Caco-2 (cell line): Measurements from ENCODE around the gene HOMER1. TPM values are rescaled to one million over a fixed set of nuclear protein-coding genes. Genes with fewer than 3 reads are reported as not detected.

Source experiments
- BruUV-seq: library from RNA; stranded (reverse); fragments of 400-500 nt; replicated peaks from 2 replicates; lab custom pipeline; 2021; lab: Mats Ljungman, UMichigan
- CTCF ChIA-PET: fragments of 300-600 bp; sonication (Branson Sonifier 250); formaldehyde crosslinking; loops from one replicate; lab custom pipeline; 2022; ENCODE audit warnings: antibody characterized with exemption; lab: Charles Lee
- POLR2A ChIA-PET: fragments of 300-600 bp; sonication (Branson Sonifier 250); formaldehyde crosslinking; loops from one replicate; lab custom pipeline; 2022; ENCODE audit warnings: antibody characterized with exemption; lab: Charles Lee
- DNase-seq, 2 experiments: peaks; one replicate each; pipeline versions ENCODE4 v3.0.0 to v3.0.0-alpha.2; 2020 to 2022
- H3K27me3 ChIP-seq: replicated peaks from 2 replicates; pipeline ENCODE4 v1.6.0; 2011; ENCODE audit warnings: low read length; ENCODE audit not compliant: control insufficient read depth, insufficient read depth
- H3K36me3 ChIP-seq: 2 replicates; pipeline ENCODE4 v1.5.1; 2011; ENCODE audit warnings: low read length; ENCODE audit not compliant: control insufficient read depth, insufficient read depth
- H3K4me1 ChIP-seq: fragments of 250-450 bp; sonication (Bioruptor Pico); 2 replicates; pipeline ENCODE4 v1.5.1; 2020; ENCODE audit warnings: mild to moderate bottlenecking
- H3K4me3 ChIP-seq: 2 replicates; pipeline ENCODE4 v1.5.1; 2011; ENCODE audit warnings: low read depth, mild to moderate bottlenecking, control low read depth, low read length
- H3K9me3 ChIP-seq: fragments of 250-450 bp; sonication (Bioruptor Pico); 2 replicates; pipeline ENCODE4 v1.5.1; 2020; ENCODE audit warnings: mild to moderate bottlenecking, moderate library complexity
- H3K27ac Mint-ChIP-seq: one replicate; pipeline ENCODE4 v1.8.0; 2022; ENCODE audit warnings: mixed read lengths; ENCODE audit not compliant: unreplicated experiment
- H3K27me3 Mint-ChIP-seq: one replicate; pipeline ENCODE4 v1.8.0; 2022; ENCODE audit warnings: mixed read lengths; ENCODE audit not compliant: insufficient read depth, unreplicated experiment
- H3K36me3 Mint-ChIP-seq: one replicate; pipeline ENCODE4 v1.8.0; 2022; ENCODE audit warnings: mild to moderate bottlenecking, mixed read lengths; ENCODE audit not compliant: insufficient read depth, unreplicated experiment
- H3K4me1 Mint-ChIP-seq: one replicate; pipeline ENCODE4 v1.8.0; 2022; ENCODE audit warnings: low read depth, mixed read lengths; ENCODE audit not compliant: unreplicated experiment
- H3K4me3 Mint-ChIP-seq: one replicate; pipeline ENCODE4 v1.8.0; 2022; ENCODE audit warnings: mild to moderate bottlenecking, moderate library complexity, mixed read lengths; ENCODE audit not compliant: unreplicated experiment
- H3K9me3 Mint-ChIP-seq: one replicate; pipeline ENCODE4 v1.8.0; 2022; ENCODE audit warnings: mixed read lengths; ENCODE audit not compliant: unreplicated experiment
- CTCF ChIP-seq, 2 experiments: fragments of 200-600 bp in 1 of 2; IDR thresholded peaks; 1 replicate in 1 of 2; 2 replicates in 1 of 2; pipeline versions ENCODE4 v1.5.1 to v1.8.0; 2011 to 2022; ENCODE audit warnings: antibody characterized with exemption in 1 of 2, control low read depth in 1 of 2, inconsistent platforms in 1 of 2, low read depth in 1 of 2, low read length in 1 of 2, mild to moderate bottlenecking in 1 of 2, moderate library complexity in 1 of 2; ENCODE audit not compliant: insufficient read depth in 1 of 2, severe bottlenecking in 1 of 2, unreplicated experiment in 1 of 2
- intact Hi-C: fragments of 100-400 bp; cut with micrococcal nuclease; formaldehyde crosslinking; loops from one replicate; pipeline ENCODE4 v1.10.0; 2022; ENCODE audit not compliant: unreplicated experiment
- total RNA-seq: library from RNA; stranded (reverse); gene quantifications from 2 replicates; pipeline ENCODE4 v1.2.3, GENCODE V29; 2022

Gene HOMER1
- total RNA-seq, 1 experiment from 2014 or later: 22.2 TPM

- POLR2A ChIA-PET: no interaction called here
- no peak overlapping the region for H3K4me3 ChIP-seq
- H3K36me3 ChIP-seq: no peaks in the 10 kb centered on the region
- Mint-ChIP-seq H3K9me3 (no peaks in the 10 kb centered on the region), H3K4me1 (peaks cover 11% of the 10 kb centered on the region), H3K27me3 (no peaks in the 10 kb centered on the region), H3K27ac (no peak overlapping the region), H3K4me3 (no peak overlapping the region), H3K36me3 (no peaks in the 10 kb centered on the region)
- no peak for TF ChIP-seq CTCF (IDR thresholded peaks at IDR 0.05; ENCODE audit: insufficient read depth in 1 of 2, low read depth in 1 of 2, low read length in 1 of 2, severe bottlenecking in 1 of 2, unreplicated experiment in 1 of 2)
- no TSS peak for BruUV-seq
- DNase-seq: no peak
- H3K9me3 ChIP-seq: no peaks in the 10 kb centered on the region
- CTCF ChIA-PET: no interaction called here
- intact Hi-C loops: no loop called here
- H3K27me3 ChIP-seq: no peaks in the 10 kb centered on the region
- H3K4me1 ChIP-seq: peaks cover 1% of the 10 kb centered on the region; the same call in 1 of the 2 replicates
These were observed 38.8 kb downstream of the HOMER1 start for GRCh38 chr5:79475152-79475466.

- H3K4me3 Mint-ChIP-seq: no peak overlapping the region
- H3K4me3 ChIP-seq: no peak overlapping the region
- intact Hi-C loops: no loop called here
- H3K36me3 ChIP-seq: no peaks in the 10 kb centered on the region
- peaks cover 6% of the 10 kb centered on the region for H3K4me1 Mint-ChIP-seq
- H3K9me3 ChIP-seq: no peaks in the 10 kb centered on the region
- TF ChIP-seq CTCF (IDR thresholded peaks at IDR 0.05; ENCODE audit: insufficient read depth in 1 of 2, low read depth in 1 of 2, low read length in 1 of 2, severe bottlenecking in 1 of 2, unreplicated experiment in 1 of 2): no peak
- no peaks in the 10 kb centered on the region for H3K36me3 Mint-ChIP-seq
- POLR2A ChIA-PET: no interaction called here
- H3K27me3 Mint-ChIP-seq: no peaks in the 10 kb centered on the region
- no peak overlapping the region for H3K27ac Mint-ChIP-seq
- DNase-seq: no peak
- H3K4me1 ChIP-seq: no peaks in the 10 kb centered on the region
- H3K27me3 ChIP-seq: no peaks in the 10 kb centered on the region
- CTCF ChIA-PET: no interaction called here
- no TSS peak for BruUV-seq
- no peaks in the 10 kb centered on the region for H3K9me3 Mint-ChIP-seq
These were observed 39.4 kb downstream of the HOMER1 start for GRCh38 chr5:79474367-79475151.

- TF ChIP-seq CTCF (IDR thresholded peaks at IDR 0.05; ENCODE audit: insufficient read depth in 1 of 2, low read depth in 1 of 2, low read length in 1 of 2, severe bottlenecking in 1 of 2, unreplicated experiment in 1 of 2): no peak
- Mint-ChIP-seq H3K27me3 (no peaks in the 10 kb centered on the region), H3K4me3 (no peak overlapping the region), H3K4me1 (no peaks in the 10 kb centered on the region), H3K9me3 (no peaks in the 10 kb centered on the region), H3K36me3 (no peaks in the 10 kb centered on the region), H3K27ac (no peak overlapping the region)
- H3K4me3 ChIP-seq: no peak overlapping the region
- POLR2A ChIA-PET: no interaction called here
- intact Hi-C loops: no loop called here
- CTCF ChIA-PET: no interaction called here
- no peaks in the 10 kb centered on the region for H3K27me3 ChIP-seq
- BruUV-seq: no TSS peak
- H3K9me3 ChIP-seq: no peaks in the 10 kb centered on the region
- H3K4me1 ChIP-seq: no peaks in the 10 kb centered on the region
- H3K36me3 ChIP-seq: no peaks in the 10 kb centered on the region
- no peak for DNase-seq
These were observed 42.4 kb downstream of the HOMER1 start for GRCh38 chr5:79471556-79471955.
